Measurements from ENCODE around the gene PITPNB.

PITPNB gene

GRCh38 chr22:27919942-27920755 is 1.1 kb upstream of the PITPNB start:
- peak; percentile 58 for DNase-seq (ENCODE audit: low read depth)

DNA sequence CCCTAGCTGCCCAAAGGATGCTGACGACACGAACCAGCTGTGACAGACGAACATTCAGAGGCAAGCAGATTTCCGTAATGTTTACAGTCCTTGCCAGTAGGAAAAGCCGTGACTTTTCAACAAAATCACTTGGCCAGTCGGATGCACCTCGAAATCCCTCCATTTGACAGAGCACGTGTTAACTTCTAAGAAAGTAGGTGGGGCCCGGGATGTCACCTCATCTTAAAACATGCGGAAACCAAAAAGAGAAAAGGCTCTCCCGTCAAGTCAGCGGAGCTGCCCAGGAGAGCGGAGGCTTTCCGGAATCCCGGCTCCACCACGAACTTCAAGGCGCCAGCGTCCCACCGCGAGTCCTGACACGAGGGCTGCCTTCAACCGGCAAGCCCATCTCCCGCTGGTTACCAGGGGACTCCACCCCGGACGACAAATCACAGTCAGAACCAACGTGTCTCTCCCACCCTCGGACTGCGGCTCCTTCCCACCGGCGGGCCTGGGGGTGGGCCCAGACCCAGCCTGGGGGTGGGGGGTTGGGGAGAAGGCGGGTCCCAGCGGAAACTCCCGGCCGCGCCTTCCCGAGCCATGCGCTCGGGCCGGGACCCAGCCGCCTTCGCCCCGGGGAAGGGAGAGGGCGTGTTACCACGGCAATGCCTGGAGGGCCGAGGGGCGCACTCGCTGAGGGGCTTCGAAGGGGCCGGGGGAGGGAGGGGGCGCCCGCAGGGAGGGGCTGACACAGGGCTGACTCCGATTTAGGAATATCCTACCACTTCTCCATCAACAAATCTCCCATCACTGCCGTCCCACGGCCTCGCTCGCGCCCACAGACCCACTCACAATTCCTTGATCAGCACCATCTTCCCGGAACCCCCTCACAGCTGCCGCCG is 475 bp downstream of the PITPNB start:
- peak; percentile 75 for DNase-seq (ENCODE audit: low read depth)

- no peak for DNase-seq (ENCODE audit: low read depth)
Measured at GRCh38 chr22:27915986-27916385, 3.1 kb downstream of the PITPNB start.

DNA sequence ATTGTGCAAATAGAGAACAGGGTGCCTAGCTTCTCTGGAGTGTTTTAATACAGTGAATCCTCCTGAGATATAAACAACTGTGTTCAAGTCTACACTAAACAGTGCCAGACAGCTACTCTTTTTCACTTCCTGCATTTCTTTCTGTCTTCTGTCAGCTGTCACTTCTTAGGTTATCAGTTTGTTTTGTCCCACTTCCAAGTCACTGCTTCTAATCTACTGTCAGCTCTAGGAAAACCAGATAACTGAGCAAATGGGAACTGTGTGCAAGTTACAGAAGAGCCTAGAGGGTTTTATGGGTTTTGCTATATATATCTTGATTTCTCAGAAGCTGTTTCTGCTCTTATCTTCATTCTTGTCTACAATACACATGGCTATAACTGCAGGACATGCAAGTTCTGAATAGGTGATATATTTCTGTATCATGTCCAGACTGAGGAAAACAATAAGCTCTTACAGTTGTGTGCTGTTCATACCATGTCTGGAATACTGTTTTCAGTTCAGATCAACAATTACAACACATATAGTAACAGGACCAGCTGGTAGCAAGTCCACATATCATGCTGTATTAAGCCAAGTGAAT is 5.8 kb downstream of the PITPNB start:
- peak; percentile 87 for DNase-seq (ENCODE audit: low read depth)

GRCh38 chr22:27912101-27912500 is 7.0 kb downstream of the PITPNB start:
- no peak for DNase-seq (ENCODE audit: low read depth)

- DNase-seq (ENCODE audit: low read depth) = no peak
Measured at GRCh38 chr22:27911330-27911729, 7.7 kb downstream of the PITPNB start.

- peak; percentile 62 for DNase-seq (ENCODE audit: low read depth)
Measured at GRCh38 chr22:27906241-27906640, 12.8 kb downstream of the PITPNB start.

DNA sequence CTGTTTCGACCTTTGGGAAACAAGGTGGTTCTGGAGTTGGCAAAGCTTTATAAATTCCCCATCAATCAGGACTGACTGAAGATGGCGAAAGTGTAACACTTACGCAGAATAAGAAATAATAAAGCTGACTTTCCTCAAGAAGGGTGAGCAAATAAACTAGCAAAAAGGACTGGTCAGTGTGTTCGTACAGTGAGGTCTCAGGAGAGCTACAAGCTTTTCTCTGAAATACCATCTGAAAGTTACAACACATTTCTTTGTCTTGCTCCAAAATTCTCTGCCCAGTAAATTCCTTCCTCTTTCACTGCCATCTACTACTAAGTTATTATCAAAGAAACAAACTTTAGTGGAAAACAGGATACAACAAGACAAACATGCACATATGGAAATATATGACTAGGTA is 13.4 kb downstream of the PITPNB start:
- DNase-seq (ENCODE audit: low read depth) = no peak

- DNase-seq (ENCODE audit: low read depth) = peak; percentile 65
Measured at GRCh38 chr22:27903805-27904473, 15.1 kb downstream of the PITPNB start.

GRCh38 chr22:27900153-27900552 is 18.9 kb downstream of the PITPNB start:
- no peak for DNase-seq (ENCODE audit: low read depth)

DNA sequence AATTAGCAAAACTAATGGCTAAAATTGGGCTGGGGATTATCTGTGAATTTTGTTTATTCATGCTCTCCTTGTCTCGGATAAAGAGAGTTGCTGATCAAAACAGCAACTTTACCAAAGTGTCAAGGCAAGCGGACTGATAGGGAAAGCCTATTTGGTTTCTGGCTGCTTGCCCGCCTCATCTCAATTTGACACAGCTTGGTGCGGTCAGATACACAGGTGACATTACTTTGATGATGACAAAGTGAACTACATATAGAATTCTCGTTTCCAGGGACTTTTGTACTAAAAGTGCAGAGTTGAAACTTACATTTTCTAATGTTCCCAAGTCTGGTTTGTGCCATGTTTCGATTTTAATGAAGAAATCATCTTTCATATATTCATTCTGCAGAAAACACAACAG is 22.8 kb downstream of the PITPNB start:
- DNase-seq (ENCODE audit: low read depth) = no peak

GRCh38 chr22:27895600-27895999 is 23.5 kb downstream of the PITPNB start:
- DNase-seq (ENCODE audit: low read depth) = no peak

GRCh38 chr22:27892811-27893210 is 26.2 kb downstream of the PITPNB start:
- DNase-seq (ENCODE audit: low read depth) = no peak

GRCh38 chr22:27892064-27892463 is 27.0 kb downstream of the PITPNB start:
- DNase-seq (ENCODE audit: low read depth) = peak; percentile 60

DNA sequence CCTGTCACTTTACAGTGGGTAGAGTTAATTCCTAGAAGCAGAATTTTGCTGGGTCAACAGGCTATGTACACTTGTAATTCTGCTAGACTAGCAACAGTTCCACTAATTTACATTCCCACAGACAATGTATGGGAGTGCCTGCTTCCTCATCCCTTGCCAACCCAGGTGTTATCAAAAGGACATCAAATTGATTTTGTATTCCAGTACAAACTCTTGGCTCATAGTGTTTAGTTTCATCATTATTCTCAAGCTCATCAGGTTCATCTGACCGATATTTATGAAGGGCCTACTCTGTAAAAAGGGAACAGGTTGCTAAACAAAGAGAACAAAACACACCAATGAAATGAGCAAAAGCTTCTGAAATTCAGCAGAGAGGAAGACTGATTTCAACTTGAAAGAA is 30.7 kb downstream of the PITPNB start:
- no peak for DNase-seq (ENCODE audit: low read depth)

GRCh38 chr22:27886843-27887151 is 32.3 kb downstream of the PITPNB start:
- no peak for DNase-seq (ENCODE audit: low read depth)

- peak; percentile 85 for DNase-seq (ENCODE audit: low read depth)
Measured at GRCh38 chr22:27885977-27886842, 32.8 kb downstream of the PITPNB start.

- no peak for DNase-seq (ENCODE audit: low read depth)
Measured at GRCh38 chr22:27883656-27884350, 35.3 kb downstream of the PITPNB start.

DNA sequence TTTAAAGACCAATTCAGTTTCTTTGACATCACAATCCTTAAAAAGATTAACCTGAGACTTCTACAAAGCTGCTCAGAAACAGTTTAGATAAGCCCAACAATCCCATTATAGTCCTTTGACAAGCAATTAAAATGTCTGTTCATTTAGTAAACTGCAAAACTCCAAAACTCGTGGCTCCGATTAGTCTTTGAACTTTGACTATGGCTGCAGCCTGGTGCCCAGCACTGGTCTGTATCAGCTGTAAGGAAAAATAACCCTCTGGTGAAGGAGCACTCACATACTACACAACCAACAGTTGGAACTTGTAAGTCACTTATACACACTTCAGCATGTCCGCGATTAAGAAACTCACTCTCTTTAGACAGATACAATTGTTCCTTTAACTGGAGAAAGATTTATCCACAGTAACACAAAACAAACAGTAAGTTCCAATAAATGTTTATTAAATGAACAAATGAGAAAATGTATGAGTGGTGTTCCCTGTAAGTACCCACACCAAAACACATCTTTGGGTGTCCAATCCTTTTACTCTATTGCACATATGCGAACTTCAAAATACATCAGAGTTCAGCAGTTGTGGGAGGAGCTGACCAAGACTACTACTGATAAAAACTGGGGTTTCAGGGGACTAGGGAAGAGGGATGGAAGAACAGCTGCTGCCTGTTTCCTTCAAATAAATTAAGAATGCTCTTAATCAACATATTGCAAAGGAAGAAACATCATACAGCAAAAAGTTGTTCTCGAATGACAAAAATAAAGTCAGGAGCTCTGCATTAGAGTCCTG is 36.4 kb downstream of the PITPNB start:
- DNase-seq (ENCODE audit: low read depth) = no peak

DNA sequence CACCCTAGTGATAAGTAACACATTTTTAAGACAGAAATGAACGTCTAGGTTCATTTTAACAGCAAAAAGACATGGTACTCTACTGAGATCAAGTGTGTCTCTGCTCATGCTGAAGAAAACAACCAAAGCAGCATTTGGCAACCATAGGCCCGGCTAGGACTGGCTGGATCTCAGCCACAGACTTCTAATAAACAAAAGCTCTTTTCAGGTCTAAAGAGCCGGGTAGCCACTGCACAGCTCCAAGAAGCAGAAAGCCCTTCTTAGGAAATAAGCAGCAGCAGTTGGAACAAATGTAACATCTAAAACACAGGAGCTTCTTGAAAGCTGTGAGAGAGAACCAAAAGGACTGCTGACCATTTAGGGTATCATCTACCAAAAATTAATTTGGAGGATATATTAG is 37.6 kb downstream of the PITPNB start:
- peak; percentile 48 for DNase-seq (ENCODE audit: low read depth)

Data from amniotic epithelial cell (primary cell).